Measurements from ENCODE around the gene DNAJC18. TPM values are rescaled to one million over a fixed set of nuclear protein-coding genes. Genes with fewer than 3 reads are reported as not detected.

Gene DNAJC18
- total and polyA plus RNA-seq, 4 donors = 0.66 to 1.8 (median 0.83) TPM

DNA sequence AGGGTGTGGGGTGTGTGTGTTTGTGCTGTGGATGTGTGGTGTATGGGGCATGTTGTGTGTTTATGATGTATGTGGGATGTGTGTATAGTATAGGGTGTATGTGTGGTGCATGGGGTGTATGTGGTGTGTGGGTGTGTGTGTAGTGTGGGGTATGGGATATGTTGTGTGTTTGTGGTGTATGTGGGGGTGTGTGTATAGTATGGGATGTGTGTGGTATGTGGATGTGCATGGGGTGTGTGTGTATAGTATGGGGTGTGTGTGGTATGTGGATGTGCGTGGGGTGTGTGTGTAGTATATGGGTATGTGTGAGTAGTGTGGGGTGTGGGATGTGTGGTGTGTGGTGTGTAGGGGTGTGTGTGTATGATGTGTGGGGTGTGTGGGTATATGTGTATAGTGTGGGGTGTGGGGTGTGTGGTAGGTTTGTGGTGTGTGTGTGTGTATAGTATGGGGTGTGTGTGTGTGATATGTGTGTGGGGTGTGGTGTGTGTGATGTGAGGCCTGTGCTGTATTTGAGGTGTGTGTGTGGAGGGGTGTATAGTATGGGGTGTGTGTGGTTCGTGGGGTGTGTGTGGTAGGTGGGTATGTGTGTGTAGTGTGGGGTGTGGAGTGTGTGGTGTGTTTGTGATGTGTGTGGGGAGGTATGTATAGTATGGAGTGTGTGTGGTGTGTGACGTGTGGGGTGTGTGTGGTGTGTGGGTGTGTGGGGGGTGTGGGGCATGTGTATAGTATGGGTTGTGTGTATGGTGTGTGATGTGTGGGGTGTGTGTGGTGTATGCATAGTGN, 12.7 kb upstream of the DNAJC18 start:
- Histone ChIP-seq H3K9me3 (ENCODE audit: control insufficient read depth in 4 of 4, low read length in 3 of 4) (no peaks in the 10 kb centered on the region), H3K4me3 (ENCODE audit: low read depth in 1 of 3, low read length in 3 of 3) (no peak overlapping the region), H3K9ac (ENCODE audit: low read depth in 1 of 2, low read length in 2 of 2) (no peak overlapping the region), H3K36me3 (ENCODE audit: control insufficient read depth in 4 of 4, insufficient read depth in 3 of 4, low read depth in 1 of 4, low read length in 3 of 4) (no peaks in the 10 kb centered on the region), H3K27ac (ENCODE audit: low read depth in 1 of 2, low read length in 2 of 2) (no peak overlapping the region), H3K27me3 (ENCODE audit: control insufficient read depth in 4 of 4, insufficient read depth in 4 of 4, low read length in 3 of 4) (no peaks in the 10 kb centered on the region), H3K4me1 (ENCODE audit: control insufficient read depth in 4 of 4, insufficient read depth in 4 of 4, low read length in 3 of 4) (no peaks in the 10 kb centered on the region)
- 82% methylated on average over 3 of the region's 3 CpGs for WGBS
- TF ChIP-seq TAF1 (conservative IDR thresholded peaks at IDR 0.05) = no peak
- TF ChIP-seq FOXA1 (IDR thresholded peaks at IDR 0.05) = no peak
- no peak for TF ChIP-seq SP1 (IDR thresholded peaks at IDR 0.05)
- no peak for TF ChIP-seq FOXA2 (IDR thresholded peaks at IDR 0.05)
- TF ChIP-seq HNF4G (IDR thresholded peaks at IDR 0.05) = no peak
- TF ChIP-seq RAD21 (IDR thresholded peaks at IDR 0.05) = no peak
- no peak for TF ChIP-seq EGR1 (IDR thresholded peaks at IDR 0.05; ENCODE audit: low read depth in 2 of 2)
- TF ChIP-seq JUND (IDR thresholded peaks at IDR 0.05) = no peak
- no peak for TF ChIP-seq NR2F2 (IDR thresholded peaks at IDR 0.05)
- TF ChIP-seq, protein P1, sequence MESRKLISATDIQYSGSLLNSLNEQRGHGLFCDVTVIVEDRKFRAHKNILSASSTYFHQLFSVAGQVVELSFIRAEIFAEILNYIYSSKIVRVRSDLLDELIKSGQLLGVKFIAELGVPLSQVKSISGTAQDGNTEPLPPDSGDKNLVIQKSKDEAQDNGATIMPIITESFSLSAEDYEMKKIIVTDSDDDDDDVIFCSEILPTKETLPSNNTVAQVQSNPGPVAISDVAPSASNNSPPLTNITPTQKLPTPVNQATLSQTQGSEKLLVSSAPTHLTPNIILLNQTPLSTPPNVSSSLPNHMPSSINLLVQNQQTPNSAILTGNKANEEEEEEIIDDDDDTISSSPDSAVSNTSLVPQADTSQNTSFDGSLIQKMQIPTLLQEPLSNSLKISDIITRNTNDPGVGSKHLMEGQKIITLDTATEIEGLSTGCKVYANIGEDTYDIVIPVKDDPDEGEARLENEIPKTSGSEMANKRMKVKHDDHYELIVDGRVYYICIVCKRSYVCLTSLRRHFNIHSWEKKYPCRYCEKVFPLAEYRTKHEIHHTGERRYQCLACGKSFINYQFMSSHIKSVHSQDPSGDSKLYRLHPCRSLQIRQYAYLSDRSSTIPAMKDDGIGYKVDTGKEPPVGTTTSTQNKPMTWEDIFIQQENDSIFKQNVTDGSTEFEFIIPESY (IDR thresholded peaks at IDR 0.05) = no peak
- TF ChIP-seq, protein P2, sequence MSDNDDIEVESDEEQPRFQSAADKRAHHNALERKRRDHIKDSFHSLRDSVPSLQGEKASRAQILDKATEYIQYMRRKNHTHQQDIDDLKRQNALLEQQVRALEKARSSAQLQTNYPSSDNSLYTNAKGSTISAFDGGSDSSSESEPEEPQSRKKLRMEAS (IDR thresholded peaks at IDR 0.05) = no peak
- no peak for TF ChIP-seq GABPA (IDR thresholded peaks at IDR 0.05 in 1 of 2, conservative IDR thresholded peaks at IDR 0.05 in 1 of 2)
- no peak for TF ChIP-seq RXRA (IDR thresholded peaks at IDR 0.05)
- TF ChIP-seq, protein P3, sequence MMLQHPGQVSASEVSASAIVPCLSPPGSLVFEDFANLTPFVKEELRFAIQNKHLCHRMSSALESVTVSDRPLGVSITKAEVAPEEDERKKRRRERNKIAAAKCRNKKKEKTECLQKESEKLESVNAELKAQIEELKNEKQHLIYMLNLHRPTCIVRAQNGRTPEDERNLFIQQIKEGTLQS (IDR thresholded peaks at IDR 0.05) = no peak
- TF ChIP-seq YY1 (IDR thresholded peaks at IDR 0.05) = no peak
- TF ChIP-seq, protein P4, sequence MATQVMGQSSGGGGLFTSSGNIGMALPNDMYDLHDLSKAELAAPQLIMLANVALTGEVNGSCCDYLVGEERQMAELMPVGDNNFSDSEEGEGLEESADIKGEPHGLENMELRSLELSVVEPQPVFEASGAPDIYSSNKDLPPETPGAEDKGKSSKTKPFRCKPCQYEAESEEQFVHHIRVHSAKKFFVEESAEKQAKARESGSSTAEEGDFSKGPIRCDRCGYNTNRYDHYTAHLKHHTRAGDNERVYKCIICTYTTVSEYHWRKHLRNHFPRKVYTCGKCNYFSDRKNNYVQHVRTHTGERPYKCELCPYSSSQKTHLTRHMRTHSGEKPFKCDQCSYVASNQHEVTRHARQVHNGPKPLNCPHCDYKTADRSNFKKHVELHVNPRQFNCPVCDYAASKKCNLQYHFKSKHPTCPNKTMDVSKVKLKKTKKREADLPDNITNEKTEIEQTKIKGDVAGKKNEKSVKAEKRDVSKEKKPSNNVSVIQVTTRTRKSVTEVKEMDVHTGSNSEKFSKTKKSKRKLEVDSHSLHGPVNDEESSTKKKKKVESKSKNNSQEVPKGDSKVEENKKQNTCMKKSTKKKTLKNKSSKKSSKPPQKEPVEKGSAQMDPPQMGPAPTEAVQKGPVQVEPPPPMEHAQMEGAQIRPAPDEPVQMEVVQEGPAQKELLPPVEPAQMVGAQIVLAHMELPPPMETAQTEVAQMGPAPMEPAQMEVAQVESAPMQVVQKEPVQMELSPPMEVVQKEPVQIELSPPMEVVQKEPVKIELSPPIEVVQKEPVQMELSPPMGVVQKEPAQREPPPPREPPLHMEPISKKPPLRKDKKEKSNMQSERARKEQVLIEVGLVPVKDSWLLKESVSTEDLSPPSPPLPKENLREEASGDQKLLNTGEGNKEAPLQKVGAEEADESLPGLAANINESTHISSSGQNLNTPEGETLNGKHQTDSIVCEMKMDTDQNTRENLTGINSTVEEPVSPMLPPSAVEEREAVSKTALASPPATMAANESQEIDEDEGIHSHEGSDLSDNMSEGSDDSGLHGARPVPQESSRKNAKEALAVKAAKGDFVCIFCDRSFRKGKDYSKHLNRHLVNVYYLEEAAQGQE (IDR thresholded peaks at IDR 0.05) = no peak
- TF ChIP-seq HNF4A (conservative IDR thresholded peaks at IDR 0.05) = no peak
- TF ChIP-seq, protein P5, sequence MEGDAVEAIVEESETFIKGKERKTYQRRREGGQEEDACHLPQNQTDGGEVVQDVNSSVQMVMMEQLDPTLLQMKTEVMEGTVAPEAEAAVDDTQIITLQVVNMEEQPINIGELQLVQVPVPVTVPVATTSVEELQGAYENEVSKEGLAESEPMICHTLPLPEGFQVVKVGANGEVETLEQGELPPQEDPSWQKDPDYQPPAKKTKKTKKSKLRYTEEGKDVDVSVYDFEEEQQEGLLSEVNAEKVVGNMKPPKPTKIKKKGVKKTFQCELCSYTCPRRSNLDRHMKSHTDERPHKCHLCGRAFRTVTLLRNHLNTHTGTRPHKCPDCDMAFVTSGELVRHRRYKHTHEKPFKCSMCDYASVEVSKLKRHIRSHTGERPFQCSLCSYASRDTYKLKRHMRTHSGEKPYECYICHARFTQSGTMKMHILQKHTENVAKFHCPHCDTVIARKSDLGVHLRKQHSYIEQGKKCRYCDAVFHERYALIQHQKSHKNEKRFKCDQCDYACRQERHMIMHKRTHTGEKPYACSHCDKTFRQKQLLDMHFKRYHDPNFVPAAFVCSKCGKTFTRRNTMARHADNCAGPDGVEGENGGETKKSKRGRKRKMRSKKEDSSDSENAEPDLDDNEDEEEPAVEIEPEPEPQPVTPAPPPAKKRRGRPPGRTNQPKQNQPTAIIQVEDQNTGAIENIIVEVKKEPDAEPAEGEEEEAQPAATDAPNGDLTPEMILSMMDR (IDR thresholded peaks at IDR 0.05; ENCODE audit: low read depth, low read length, missing input control) = no peak
- DNase-seq (ENCODE audit: low spot score) = no peak

Measured in liver (tissue), 9 donors.